ELF-1 (cell line): ENCODE results near the gene CELSR1.
A peak's percentile ranks its signal among the peaks of the same experiment; 100 is the strongest.

Source experiments
- DNase-seq: peaks from one replicate; pipeline ENCODE4 v3.0.0-alpha.2; 2016; ENCODE audit warnings: low read depth, low spot score

The CELSR1 gene

DNA sequence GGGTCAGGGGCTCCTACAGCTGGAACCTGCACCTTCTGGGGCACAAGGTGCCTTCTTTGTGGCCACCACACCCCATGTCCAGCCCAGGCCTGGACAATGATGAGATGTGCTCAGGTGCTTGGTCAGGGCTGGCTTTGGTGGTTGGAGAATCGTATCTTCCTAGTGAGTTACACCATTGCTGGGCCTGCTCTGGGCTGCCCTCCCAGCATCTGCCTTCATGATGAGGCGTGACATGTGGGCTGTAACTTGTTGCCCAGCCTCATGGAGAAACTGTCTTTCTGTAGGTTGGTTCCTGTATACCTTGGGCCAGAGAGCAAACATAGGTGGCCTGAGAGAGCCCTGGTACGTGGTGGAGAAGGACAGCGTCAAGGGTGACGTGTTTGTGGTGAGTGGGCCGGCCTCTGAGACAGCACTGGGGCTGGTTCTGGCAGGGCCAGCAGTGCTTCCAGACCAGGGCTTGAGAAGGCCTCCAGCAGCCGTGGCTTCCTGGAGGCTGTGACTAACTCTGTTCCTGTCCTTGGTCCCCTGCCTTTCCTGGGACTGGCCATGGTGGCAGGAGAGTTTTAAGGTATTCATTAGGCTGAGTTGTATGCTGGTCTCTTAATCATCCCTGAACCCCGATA is 183.8 kb downstream of the CELSR1 start:
- DNase-seq = no peak

DNA sequence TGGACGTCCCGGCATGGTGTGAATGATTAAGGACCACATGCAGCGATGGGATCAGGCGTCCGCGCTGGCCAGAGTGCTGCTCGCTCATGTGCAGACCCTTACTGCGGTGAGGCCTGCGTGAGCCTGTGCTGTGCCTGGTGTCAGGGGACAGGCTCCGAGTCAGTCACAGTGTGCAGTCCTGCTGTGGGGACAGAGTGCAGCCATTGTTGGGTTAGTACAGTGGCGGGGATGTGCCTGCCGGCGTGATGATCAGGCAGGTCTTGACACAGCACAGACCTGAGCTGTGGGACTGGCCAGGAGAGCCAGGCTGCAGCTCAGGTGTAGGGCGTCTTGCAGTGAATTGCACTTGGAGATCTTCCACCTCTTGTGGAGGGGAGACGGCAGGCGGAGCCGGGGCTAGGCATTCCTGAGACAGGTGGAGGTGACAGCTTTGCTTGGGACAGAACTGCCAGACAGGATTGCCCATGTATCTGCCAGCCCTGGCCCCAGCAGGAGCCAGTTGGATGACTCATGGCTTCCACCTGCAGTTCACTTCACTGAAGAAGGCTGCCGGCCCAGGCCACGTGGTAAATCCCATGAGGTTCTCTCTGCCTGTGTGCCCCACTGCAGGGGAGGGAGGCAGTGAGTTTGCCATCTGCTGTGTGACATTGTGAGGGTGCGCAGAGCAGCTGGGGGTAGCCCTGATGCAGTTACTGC is 184.6 kb downstream of the CELSR1 start:
- DNase-seq = no peak

DNA sequence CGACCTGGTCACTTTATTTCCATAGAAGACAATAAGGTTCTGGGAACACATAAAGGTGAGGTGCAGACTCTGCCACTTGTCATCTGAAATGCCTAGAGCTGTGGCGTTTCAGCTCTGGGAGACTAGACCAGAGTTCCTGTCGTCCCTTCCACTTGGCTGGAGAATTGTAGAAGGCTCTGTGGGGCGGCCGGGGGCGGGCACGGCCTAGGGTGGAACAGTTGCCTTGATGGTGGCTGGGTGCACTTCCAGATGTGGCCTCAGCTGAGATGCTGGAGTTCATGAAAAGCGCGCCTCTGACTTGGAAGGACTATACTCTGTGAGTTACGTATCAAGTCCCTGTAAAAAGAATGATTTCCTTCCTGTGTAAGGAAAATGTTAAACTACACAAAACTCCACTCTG is 185.1 kb downstream of the CELSR1 start:
- no peak for DNase-seq

DNA sequence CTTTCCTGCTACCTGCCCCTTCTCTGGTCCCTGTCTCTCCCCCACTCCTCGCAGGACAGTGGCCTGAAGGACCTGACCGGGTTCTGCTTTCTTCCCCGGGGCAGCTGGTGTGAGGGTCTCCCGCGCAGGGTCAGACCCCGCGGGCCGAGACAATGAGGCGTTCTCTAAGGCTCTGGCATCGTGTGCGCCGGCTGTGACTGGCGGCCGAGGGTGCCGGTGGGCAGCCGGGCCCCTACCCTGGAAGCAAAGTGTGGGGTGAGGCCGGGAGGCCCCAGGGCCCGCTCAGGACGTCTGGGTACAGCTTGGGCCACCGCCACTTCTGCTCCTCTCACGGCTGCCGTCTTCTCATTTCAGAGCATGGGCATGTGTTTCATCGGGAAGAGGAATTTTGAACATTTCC is 185.7 kb downstream of the CELSR1 start:
- DNase-seq = no peak

DNA sequence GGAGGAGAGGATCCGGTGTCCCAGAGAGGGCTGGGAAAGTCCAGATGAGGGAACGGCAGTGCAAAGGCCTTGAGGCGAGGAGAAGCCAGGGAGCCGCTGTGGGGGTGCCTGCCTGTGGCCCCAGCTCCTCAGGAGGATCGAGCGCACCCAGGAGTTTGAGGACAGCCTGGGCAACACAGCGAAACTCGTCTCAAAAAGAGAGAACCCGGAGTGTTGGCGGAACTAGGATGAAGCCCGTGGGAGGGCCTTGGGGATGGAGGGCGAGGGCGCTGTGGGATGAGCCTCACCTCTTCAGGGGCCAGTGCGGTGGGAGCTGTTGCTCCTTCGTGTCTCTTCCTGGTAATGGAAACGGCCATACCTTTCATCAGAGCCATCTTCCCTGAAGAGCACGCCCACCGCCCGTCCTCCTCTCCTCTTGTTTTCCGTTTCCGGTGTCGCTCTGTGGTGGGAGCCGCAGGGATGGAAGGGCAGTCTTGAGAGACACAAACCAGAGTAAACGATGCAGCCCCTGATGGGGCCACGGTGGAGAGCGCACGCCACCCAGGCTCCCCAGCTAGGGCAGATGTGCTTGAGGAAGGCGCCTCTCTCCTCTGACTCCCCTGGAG is 186.2 kb downstream of the CELSR1 start:
- no peak for DNase-seq

DNA sequence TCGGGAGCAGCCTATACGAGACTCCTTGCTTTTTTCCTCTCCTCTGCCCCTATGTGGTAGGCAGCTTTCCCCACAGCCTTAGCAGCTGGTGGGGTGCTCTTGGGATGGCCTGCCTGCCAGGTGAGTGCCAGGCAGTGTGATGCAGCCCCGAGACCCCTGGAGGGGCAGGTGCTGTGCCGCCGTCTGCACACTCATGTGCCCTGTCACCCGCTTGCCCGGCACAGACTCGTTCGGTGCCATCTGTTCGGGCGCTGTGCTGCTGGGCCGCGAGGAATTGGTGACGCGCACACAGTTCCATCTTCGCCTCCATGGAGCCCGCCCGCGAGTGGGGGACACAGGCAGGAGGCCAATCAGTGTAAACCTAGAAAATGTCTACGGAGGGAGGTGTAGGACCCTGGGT is 186.8 kb downstream of the CELSR1 start:
- DNase-seq = no peak

DNA sequence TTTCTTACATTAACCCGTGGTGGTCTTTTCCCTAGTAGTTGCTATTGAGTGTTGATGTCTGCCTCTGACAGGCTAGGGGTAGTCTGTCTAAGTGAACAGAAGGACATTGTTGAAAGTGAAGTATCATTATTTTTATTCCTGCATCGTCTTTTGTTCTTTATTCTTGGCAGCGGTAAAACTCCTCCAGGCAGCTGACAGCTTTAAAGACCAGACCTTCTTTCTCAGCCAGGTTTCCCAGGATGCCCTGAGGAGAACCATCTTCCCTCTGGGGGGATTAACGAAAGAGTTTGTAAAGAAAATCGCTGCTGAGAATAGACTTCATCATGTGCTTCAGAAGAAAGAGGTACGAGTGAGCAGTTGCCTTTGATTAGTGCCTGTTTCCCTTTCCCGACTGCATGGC is 187.3 kb downstream of the CELSR1 start:
- no peak for DNase-seq

DNA sequence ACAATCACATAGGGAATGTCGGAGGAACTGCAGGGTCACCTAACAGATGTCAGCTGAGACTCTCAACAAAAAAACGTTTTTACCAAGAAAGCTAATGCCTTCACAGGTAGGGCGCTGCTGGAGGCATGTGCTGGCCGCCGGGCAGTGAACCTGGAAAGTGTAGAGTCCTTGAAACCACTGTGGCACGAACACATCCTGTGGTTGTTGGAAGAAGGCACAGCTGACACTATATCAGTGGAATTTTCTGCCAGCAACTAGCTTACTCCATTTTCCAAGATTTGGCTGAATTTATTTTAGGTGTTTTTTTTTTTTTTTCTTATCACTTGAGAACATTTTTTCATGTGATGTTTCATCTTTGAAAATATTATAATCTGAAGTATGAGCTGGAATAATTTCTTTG is 187.7 kb downstream of the CELSR1 start:
- DNase-seq = no peak

DNA sequence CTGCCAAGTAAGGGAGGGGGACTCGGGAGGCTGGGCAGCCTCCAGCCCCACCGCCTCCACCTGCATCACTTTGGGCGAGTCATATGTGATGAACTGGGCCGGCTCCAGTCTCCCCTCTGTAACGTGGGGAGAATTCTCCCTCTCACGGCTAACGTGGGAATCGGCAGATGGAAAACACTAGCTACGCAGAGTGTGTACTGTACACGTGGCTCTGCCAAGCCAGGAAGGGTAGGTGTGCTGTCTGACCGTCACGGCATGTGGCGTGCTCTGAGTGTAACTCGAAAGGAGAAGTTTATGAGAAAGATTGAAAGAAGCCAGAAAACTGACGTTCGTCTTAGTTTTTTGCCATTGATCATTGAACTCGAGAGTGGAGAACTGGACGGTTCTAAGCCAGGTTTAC is 188.2 kb downstream of the CELSR1 start:
- DNase-seq = no peak

DNA sequence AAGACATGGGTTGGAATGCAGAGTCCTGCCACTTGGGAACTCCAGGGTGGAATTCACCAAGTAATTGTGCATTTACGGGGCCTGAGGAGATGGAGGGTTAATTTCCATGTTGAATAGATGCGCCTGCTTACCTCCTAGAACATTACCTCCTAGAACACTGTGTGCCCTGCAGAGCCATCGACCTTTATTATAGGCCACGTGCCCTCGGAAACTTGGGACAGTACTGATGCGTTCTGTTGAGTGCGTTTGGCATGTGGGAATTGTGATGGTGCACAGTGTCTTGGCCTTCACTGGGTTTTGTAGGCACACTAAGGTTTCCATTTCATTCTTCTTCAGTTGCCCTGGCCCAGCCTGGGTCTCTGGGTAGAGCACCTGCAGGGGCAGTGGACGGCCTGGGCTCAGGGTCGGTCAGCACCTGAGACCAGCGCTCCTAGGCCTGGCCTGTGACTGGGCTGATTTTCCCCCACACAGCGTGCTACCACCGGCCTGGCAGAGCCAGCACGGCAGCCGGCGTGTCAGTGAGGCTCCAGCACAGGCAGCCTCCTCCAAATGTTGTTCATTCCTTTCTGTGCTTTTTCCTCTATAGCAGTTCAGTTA is 189.2 kb downstream of the CELSR1 start:
- DNase-seq = no peak

DNA sequence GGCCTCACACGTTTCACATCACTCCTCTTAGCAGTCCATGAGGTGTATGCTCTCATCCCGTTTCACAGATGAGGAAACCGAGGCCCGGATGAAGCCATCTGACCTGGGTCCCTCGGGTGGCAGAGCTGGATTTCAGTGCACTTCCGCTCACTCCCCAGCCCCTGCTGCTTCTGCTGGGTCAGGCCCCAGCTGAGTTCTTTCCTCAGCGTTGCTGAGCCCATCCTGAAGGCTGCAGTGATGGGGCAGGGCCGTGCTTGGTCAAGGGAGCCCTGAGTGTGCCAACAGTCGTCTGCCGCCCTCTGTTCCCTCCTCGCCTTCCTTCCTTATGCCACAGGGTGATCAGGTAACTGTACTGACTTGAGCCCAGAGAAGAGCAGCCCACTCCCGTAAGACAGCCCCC is 189.8 kb downstream of the CELSR1 start:
- no peak for DNase-seq

DNA sequence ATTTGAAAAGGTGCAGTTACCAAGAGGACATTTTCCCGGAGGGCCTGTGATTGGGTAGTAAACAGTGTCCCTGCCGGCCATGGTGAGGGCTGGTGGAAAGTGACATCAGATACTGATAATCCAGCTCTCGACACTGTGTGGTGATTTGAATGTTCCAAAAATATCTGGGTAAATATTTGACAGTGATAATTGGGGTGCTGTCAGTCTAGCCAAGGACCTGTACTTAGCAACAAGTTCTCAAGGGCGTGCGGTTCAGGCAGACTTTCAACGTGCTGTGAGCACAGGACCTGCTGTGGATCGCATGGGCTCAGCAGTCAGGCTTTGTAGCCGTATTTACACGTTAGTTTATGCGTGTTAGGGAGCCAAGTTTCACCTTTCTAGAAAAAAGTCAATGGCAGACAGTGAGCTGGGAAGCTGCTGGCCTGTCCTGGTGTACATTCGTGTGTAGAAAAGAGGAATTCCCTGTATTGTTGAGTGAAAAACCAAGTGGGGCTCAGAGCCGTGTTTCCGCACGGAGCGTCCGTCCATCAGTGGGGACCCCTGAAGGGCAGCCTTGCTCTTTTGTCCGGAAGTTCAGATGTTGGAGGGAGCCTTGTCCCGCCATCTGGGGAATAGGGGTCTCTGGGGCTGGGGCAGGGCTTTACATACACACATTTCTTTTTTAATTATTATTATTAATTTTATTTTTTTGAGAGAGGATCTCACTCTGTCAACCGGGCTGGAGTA is 190.6 kb downstream of the CELSR1 start:
- DNase-seq = no peak

DNA sequence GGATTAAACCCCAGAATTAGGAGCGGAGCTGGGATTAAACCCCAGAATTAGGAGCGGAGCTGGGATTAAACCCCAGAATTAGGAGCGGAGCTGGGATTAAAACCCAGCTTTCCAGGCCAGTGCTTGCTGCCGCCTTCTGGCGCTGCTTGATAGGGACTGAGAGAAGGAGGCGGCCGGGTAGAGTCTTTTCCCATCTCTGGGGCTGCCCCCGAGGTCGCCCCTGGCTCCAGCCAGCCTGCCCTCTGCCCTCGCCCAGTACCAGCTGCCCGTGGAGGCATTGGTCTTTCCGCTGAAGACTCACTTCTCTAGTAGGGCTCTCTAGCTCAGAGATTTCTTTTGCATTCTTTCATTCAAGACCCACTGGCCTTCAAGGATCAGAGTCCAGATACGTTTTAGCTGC is 196.7 kb downstream of the CELSR1 start:
- no peak for DNase-seq

DNA sequence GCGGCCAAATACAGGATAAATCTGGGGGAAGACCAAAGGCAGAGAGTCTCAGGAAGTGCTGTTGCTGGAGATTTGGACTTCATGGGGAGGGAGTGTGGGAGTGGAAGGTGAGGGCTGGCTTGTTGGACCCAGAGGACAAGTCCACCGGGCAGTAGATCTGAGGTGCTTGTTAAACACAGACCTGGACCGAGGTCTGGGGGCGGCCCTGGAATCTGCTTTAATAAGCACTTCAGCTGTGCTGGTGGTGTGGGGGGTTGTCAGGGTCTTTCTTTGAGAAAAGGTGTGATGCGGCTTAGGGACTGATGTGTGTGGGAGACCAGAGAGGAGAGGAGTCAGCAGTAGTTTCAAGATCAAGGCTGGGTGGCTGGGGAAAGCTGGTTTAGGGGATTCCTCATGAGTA is 197.5 kb downstream of the CELSR1 start:
- DNase-seq = no peak

DNA sequence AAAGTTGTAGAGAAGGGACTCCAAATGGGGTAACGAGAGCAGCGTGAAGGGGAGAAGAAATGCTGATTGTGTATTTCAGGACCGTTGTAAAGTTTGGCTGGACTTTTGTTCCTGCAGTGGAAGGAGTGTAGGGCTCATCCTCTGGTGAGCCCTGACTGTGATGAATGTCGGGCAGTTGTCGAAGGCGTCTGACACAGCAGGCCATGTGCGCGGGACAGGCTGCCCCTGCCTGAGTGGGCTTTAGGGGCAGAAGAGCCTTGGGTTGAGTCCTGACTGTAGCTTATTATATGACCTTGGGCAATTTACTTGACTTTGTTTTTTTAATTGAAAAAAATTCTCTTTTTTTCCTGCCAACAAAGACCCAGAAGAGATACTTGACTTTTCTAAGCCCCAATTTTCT is 198.8 kb downstream of the CELSR1 start:
- DNase-seq = no peak

DNA sequence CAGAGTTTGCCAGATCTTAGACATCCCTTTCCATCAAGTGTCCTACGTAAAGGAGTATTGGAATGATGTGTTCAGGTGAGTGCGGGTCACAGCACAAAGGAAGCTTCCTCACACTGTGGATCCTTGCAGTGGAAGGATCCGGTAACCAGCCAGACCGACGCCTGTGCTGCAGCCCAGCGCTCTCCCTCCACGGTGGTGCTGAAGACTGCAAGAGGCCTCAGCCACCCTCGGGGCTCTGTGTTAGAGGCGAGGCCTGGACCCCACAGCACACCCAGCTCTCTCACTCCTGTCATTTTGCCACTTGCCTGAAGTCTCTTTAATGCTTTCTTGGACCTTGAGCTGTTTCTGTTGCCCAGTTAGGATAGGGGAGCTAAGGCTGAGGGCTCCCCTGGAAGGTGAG is 199.6 kb downstream of the CELSR1 start:
- no peak for DNase-seq

DNA sequence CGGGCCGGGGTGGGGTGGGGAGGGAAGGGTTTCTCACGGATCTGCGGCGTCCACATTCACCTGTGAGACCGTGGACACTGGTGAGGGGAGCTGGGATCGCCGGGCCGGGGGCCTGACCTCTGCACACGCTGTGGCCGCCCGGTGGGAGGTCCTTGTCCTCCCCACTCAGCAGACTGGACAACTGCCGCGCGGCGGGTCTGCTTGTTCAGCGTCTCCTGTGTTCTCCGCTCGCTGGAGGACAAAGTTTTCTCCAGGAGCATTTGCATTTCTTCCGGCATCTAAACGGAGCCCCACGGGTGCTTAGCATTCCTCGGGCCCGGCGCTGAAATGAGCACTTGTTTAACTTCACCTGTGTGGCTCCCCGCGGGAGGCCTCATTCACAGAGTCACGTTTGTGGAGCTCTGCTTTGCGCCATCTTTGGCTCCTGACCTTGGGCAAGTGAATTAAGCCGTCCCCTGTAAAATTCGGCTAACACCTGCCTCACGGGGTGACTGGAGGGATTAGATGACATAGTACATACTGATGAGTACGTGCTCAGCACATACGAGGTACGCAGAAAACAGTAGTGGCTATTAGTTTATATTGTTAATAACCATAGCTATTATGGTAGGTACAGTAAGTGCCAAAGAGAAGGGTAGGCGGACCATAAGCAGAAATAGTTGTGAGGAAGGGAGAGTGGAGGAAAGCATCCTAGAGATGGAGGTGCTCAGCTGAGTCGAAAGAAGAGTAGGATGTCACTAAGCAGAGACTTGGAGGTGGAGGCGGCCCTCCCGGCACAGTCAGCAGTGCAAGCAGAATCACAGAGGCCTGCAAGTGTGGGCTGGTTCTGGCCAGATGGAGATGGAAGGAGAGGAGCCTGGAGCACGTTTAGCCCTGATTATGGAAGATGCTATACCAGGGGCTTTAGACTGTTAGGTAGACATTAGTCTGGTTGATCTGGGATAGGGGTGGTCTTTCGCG is 201.0 kb downstream of the CELSR1 start:
- peak; percentile 31 for DNase-seq

DNA sequence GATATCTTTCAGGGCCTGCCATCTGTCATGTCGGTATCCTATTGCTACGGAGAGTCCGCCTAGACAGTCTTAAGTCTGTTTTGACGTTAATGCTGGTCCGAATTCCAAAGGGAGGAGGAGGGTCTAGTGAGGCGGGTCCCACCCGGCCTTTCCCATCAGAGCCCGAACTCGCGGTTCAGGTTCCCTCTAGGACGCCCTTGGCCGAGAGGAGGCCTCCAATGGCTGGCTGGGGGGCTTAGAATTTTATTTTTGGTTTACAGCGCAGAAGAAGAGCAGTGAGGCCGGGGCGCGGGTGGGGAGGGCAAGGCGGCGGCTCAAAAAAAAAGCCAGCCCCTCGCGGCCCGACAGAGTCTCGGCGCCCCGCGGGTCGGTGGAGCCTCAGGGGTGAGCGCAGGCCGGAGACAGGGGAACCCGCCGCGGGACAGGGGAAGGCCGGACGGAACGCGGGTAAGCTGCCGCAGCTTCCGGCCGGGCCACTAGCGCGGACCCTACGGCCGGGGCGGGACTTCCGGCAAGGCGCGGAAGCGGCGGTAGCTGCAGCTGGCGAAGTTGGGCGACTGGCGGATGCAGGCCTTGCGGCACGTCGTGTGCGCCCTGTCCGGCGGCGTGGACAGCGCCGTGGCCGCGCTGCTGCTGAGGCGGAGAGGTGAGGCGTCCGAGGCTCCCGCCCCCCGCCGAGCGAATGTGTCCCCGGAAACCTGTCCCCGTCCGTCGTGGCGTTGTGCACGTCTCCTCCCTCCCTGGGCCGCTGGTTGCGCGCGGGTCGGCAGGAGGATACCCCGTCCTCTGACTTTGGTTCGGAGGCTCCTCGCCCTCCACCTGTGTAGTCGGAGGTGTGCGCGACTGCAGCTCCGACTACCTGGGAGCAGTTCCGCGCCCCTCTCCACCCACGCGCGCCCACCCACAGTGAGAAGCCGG is 202.0 kb downstream of the CELSR1 start, which contains the start of gene TRMU:
TSS of gene TRMU (plus strand) at position 514 of the 918 bp plus-strand sequence. CDS start at position 565, 51 bp downstream.
- DNase-seq = peak; percentile 91

DNA sequence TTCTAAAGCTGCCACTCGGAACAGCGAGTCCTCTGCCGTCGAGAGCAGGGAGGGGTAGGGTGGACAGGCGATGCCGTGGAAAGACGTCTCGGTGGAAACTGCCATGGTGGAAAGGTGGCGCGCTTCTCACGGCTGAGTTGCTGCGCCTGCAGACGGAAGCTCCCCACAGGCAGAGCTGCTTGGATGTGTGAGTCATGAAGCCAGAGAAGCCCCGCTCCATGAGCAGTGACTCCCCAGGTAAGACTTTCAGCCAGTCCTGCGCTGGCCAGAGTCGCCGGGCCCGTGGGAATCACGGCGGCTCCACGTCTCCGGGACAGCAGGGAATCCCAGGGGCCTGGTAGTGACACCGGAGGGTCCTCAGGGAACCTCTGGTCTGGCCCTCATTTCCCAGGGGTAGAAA is 205.9 kb downstream of the CELSR1 start:
- DNase-seq = no peak

DNA sequence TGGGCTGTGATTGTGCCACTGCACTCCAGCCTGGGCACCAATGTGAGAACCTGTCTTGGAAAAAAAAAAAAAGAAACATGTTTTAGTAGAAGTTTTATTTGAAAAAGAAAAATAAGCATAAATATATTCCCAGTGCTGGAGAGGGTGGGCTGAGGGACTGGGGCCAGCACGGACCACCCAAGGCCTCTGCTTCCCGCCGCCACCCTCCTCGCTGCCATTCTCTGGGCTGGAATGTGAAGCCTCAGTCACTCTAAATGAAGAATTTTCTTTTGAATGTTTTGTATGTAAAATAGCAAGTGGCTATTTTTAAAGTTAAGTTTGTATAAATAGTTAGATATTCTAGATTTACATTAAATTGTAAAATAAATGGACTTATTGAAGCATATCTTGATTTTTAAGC is 207.0 kb downstream of the CELSR1 start:
- no peak for DNase-seq
